Activated CD8-positive, alpha-beta memory T cell treated with anti-CD3 and anti-CD28 coated beads for 1 hour (primary cell): Measurements from ENCODE around the gene FRMD3.
A peak's percentile ranks its signal among the peaks of the same experiment; 100 is the strongest.

Experiments
- DNase-seq, 2 donors: peaks; one replicate each; pipeline ENCODE4 v3.0.0-alpha.2; 2020; ENCODE audit warnings: low read depth in 1 of 2; ENCODE audit errors: extremely low read depth in 1 of 2

FRMD3 gene

GRCh38 chr9:83342731-83343130 lies 195.5 kb downstream of the FRMD3 start:
- DNase-seq: no peak

DNA sequence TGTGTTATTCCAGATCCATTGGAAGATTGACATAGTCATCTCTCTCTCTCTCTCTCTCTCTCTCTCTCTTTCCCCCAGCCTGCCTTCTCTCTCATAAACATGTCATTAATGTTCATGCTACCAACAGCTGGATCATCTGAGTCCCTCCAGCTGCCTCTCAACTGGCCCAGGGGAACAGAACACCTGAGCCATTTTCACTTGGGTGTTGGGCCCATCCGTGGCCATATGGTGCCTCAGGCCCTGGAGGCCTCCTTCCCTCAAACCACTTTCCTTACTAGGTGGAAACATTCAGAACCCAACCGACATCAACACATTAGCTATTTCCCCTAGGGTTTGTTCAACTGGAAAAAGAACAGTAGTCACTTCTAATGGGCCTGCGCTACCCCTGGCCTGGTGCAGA lies 196.2 kb downstream of the FRMD3 start:
- DNase-seq: no peak

GRCh38 chr9:83340451-83340850 lies 197.8 kb downstream of the FRMD3 start:
- DNase-seq: no peak

DNA sequence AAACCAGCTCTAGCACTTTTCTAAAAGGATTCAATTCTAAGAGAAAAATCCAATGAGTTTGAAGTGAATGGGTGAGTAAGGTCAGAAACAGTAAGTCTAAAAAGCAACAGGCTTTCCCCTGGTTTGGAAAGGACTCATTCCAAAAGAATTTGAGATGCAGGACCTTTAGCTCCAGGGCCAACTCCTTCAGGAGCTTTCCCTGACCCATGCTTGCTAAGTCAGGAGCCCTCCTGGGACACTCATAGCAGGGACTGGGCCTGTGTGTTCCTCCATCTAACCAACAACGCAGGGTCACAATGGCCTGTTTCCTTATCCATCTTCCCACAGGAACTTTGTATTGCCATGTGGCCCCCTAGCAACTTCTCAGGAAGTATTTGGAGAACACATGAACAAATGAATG lies 198.8 kb downstream of the FRMD3 start:
- no peak for DNase-seq

- DNase-seq: no peak
These were observed 201.5 kb downstream of the FRMD3 start for GRCh38 chr9:83336706-83337105.

DNA sequence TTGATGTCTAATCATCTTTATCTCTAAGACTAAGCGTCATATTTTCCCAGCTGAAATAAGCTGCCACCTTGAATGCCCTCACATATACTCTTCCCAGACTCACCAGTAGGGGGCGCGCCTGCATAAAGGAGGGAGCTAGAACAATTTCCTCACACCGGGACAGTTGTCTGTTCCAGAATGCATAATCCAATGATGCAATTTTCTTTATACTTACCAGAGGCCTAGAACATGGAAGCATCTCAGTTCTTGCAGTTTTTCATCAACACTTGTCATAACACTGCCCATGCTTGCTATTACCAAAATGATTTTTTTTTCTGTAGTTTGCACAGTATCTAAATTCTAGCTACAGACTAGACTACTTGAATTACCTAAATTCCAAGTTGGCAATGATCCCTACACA lies 203.9 kb downstream of the FRMD3 start:
- peak; percentile 6 to 47 for DNase-seq

- no peak for DNase-seq
These were observed 207.7 kb downstream of the FRMD3 start for GRCh38 chr9:83330207-83331196.

GRCh38 chr9:83327750-83328622 lies 210.2 kb downstream of the FRMD3 start:
- no peak for DNase-seq

- no peak for DNase-seq
These were observed 210.9 kb downstream of the FRMD3 start for GRCh38 chr9:83327323-83327722.

DNA sequence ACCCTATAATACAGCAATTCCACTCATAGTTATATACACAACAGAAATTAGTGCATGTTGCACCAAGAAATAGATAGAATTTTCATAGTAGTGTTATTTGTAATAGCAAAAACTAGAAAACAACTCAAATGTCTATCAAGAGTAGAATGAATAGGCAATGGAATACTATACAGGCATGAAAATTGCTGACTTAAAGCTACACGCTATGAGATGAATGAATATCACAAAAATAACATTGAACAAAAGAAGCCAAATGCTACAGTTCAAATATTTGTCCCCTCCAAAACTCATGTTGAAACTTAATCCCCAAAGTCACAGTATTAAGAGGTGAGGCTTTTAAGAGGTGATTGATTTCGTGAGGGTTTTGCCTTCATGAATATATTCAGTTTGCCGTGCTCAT lies 215.1 kb downstream of the FRMD3 start:
- DNase-seq: no peak

DNA sequence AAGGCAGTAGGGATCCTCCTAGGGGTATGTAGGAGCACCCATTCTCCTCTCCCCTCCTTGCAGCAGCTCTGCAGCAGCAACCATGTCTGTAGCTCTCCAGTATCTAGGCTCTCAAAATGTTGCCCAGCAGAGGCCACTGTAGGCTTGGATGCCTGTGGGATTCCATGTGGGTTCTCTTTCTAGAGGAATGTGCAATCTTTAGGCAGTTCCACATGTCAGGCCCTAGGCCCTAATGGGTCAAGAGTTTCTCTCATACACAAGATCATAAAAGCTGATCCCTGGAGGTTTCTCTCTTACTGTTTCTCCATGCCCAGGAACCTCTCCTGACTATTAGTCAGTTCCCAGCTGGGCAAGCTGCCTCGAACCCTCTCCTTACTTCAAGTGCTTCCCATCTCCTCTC lies 215.8 kb downstream of the FRMD3 start:
- DNase-seq: no peak

- no peak for DNase-seq
These were observed 221.0 kb downstream of the FRMD3 start for GRCh38 chr9:83317244-83317643.

DNA sequence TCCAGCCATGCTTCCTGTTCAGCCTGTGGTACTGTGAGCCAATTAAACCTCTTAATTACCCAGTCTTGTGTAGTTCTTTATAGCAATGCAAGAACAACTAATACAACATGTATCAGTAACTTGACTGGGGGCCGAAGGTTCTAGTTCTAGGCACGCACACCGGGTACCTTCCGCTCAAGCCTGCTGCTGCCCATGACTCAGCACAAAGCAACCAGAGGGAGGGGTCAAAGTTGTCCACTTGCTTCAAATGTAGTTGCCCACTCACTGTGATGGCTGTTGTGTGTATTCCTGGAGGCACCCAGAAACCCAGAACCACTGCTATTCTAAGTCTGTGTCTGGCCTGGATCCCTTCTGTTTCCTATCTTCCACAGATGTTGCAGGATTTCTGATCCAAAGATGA lies 222.6 kb downstream of the FRMD3 start:
- no peak for DNase-seq

- DNase-seq: no peak
These were observed 224.4 kb downstream of the FRMD3 start for GRCh38 chr9:83313781-83314180.

- DNase-seq: no peak
These were observed 225.7 kb downstream of the FRMD3 start for GRCh38 chr9:83312537-83312936.

DNA sequence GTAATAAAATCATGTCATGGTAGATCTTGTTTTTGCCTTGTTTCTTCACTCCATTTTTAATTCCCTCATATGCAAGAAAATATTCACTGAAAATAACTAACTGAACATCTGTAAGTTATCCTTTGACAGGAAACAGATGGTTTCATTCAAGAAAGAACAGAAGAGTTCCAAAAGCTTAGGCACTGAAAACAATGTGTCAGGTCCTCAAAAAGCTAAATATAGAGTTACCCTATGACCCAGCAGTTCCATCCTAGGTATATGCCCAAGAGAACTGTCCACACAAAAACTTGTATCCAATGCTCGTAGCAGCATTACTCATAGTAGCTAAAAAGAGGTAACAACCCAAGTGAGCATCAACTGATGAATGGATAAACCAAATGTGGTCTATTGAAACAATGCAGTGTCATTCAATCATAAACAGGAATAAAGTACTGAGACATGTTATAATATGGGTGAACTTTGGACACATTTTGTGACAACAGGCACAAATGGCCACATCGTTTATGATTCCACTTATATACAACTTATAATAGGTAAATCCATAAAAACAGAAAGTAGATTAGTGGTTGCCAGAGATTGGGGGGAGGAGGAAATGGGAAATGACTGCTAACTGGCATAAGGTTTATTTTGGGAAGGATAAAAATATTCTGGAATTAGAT lies 231.0 kb downstream of the FRMD3 start:
- no peak for DNase-seq

- no peak for DNase-seq
These were observed 233.5 kb downstream of the FRMD3 start for GRCh38 chr9:83304686-83305085.

DNA sequence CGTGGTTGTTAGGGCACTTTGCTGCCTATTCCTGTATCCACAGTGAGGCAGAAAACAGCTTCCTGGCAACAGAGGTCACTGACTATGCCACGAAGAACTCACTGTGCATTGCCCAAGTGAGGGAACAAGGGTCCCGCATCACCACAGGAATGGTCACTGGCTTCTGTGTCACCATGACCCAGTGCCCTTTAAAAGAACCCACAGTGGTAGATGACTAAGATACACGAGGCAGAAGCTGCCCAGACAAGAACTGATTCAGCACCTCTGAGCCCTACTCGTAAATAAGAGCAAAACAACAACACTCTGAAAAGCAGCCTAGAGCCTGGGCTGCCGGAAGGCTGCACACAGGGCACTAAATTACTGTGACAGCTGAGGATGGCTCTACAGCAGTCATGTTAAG lies 238.6 kb downstream of the FRMD3 start:
- DNase-seq: no peak

DNA sequence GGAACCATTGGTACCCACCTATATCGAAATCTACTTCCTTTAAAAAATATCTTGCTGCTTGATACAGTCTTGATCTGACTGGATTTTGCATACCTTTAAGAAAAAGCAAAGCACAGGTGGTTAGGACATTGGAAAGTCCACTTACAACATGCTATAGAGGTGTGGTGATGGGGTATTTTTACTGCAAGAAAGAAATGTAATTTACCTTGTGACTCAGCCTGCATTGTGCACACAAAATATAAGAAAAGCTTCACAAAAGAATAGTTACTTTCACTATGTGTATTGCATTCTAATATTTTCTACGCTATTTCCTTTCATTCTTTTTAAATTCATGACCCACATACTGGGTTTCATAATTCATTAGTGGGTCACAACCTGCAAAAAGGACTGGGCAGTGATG lies 239.1 kb downstream of the FRMD3 start:
- DNase-seq: no peak

GRCh38 chr9:83296123-83296522 lies 242.1 kb downstream of the FRMD3 start:
- DNase-seq: no peak

DNA sequence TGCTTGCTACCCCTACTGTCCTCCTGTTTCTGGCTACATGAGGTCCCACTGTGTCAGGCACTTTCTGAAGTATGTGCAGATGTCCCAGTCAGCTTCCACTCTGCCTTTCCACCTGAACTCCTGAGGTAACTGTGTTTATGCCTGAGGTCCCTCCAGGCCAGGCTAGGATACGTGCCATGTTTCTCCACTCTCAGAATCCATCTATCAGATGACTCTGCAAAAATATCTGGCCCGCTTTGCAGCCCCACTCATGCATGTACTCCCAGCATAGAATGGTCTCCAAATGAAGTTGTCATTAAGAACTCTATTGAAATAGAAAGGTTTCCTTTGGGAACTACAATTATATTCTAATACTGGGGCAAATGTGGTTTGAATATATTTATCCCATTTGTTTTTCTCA lies 243.4 kb downstream of the FRMD3 start:
- no peak for DNase-seq
